WTC11 (cell line): Measurements from ENCODE around the gene BFSP2. TPM values are rescaled to one million over a fixed set of nuclear protein-coding genes. Genes with fewer than 3 reads are reported as not detected.

ENCODE experiments used
- ATAC-seq: fragments of 200-7000 bp; cut with Tn5 transposase; 2 replicates; pipeline ENCODE4 v1.10.0; 2021; ENCODE audit warnings: mild to moderate bottlenecking, moderate library complexity
- CTCF ChIA-PET: fragments of 300-600 bp; sonication (Branson Sonifier 250); formaldehyde crosslinking; loops from one replicate; lab custom pipeline; 2021; ENCODE audit warnings: antibody characterized with exemption; lab: Charles Lee
- POLR2A ChIA-PET: fragments of 350-600 bp; sonication (Branson Sonifier 250); formaldehyde crosslinking; loops from one replicate; lab custom pipeline; 2021; ENCODE audit warnings: antibody characterized with exemption; lab: Charles Lee
- DNase-seq: peaks from one replicate; pipeline ENCODE4 v3.0.0; 2021; ENCODE audit warnings: low spot score
- H3K27ac Mint-ChIP-seq: 2 replicates; pipeline ENCODE4 v1.8.0; 2021; ENCODE audit warnings: mixed read lengths
- H3K27me3 Mint-ChIP-seq: 2 replicates; pipeline ENCODE4 v1.8.0; 2021; ENCODE audit warnings: low read depth, mild to moderate bottlenecking, moderate library complexity, mixed read lengths
- H3K36me3 Mint-ChIP-seq: 2 replicates; pipeline ENCODE4 v1.8.0; 2021; ENCODE audit warnings: mixed read lengths
- H3K4me1 Mint-ChIP-seq: 2 replicates; pipeline ENCODE4 v1.8.0; 2022; ENCODE audit warnings: mixed read lengths
- H3K4me3 Mint-ChIP-seq: 2 replicates; pipeline ENCODE4 v1.8.0; 2021; ENCODE audit warnings: mild to moderate bottlenecking, moderate library complexity, mixed read lengths
- H3K9me3 Mint-ChIP-seq: 2 replicates; pipeline ENCODE4 v1.8.0; 2021; ENCODE audit warnings: mixed read lengths
- ATF2 ChIP-seq: sonication (generic); formaldehyde crosslinking; IDR thresholded peaks from 2 replicates; pipeline ENCODE4 v1.8.1; 2022; ENCODE audit warnings: low read depth, missing genetic modification reagents, borderline replicate concordance
- ATF6 ChIP-seq: sonication (generic); formaldehyde crosslinking; IDR thresholded peaks from 2 replicates; pipeline ENCODE4 v1.8.1; 2023; ENCODE audit warnings: mild to moderate bottlenecking, missing genetic modification reagents
- ELF4 ChIP-seq: sonication (generic); formaldehyde crosslinking; IDR thresholded peaks from 2 replicates; pipeline ENCODE4 v1.8.1; 2022; ENCODE audit warnings: low read depth, mild to moderate bottlenecking, moderate library complexity, missing genetic modification reagents
- ESRRA ChIP-seq: sonication (generic); formaldehyde crosslinking; IDR thresholded peaks from 2 replicates; pipeline ENCODE4 v1.8.1; 2022; ENCODE audit warnings: mild to moderate bottlenecking, missing genetic modification reagents, borderline replicate concordance
- FOXK1 ChIP-seq: sonication (generic); formaldehyde crosslinking; IDR thresholded peaks from 2 replicates; pipeline ENCODE4 v1.8.0; 2022; ENCODE audit warnings: mild to moderate bottlenecking, moderate library complexity, missing genetic modification reagents
- FOXP4 ChIP-seq: sonication (generic); formaldehyde crosslinking; IDR thresholded peaks from 2 replicates; pipeline ENCODE4 v1.8.0; 2022; ENCODE audit warnings: mild to moderate bottlenecking, missing genetic modification reagents
- PREB ChIP-seq: sonication (generic); formaldehyde crosslinking; IDR thresholded peaks from 2 replicates; pipeline ENCODE4 v1.8.1; 2022; ENCODE audit warnings: mild to moderate bottlenecking, missing genetic modification reagents, moderate library complexity, borderline replicate concordance
- PRRX2 ChIP-seq: fragments of 250-450 bp; sonication (Bioruptor Pico); IDR thresholded peaks from 2 replicates; pipeline ENCODE4 v1.8.0; 2021; ENCODE audit warnings: mild to moderate bottlenecking
- SMAD4 ChIP-seq: sonication (generic); formaldehyde crosslinking; IDR thresholded peaks from 2 replicates; pipeline ENCODE4 v1.8.0; 2022; ENCODE audit warnings: mild to moderate bottlenecking, missing genetic modification reagents
- SOX15 ChIP-seq: fragments of 250-450 bp; sonication (Bioruptor Pico); IDR thresholded peaks from 2 replicates; pipeline ENCODE4 v1.9.0; 2021; ENCODE audit warnings: mild to moderate bottlenecking
- SP1 ChIP-seq: sonication (generic); formaldehyde crosslinking; conservative IDR thresholded peaks from 2 replicates; pipeline ENCODE4 v1.8.1; 2022; ENCODE audit warnings: missing genetic modification reagents
- TCF7 ChIP-seq: sonication (generic); formaldehyde crosslinking; IDR thresholded peaks from 2 replicates; pipeline ENCODE4 v1.8.0; 2022; ENCODE audit warnings: mild to moderate bottlenecking, low read depth, missing genetic modification reagents, moderate library complexity
- TEAD4 ChIP-seq: sonication (generic); formaldehyde crosslinking; IDR thresholded peaks from 2 replicates; pipeline ENCODE4 v1.8.0; 2022; ENCODE audit warnings: mild to moderate bottlenecking, missing genetic modification reagents
- ZNF121 ChIP-seq: sonication (generic); formaldehyde crosslinking; IDR thresholded peaks from 2 replicates; pipeline ENCODE4 v1.8.0; 2023; ENCODE audit warnings: missing genetic modification reagents
- ZNF138 ChIP-seq: sonication (generic); formaldehyde crosslinking; conservative IDR thresholded peaks from 2 replicates; pipeline ENCODE4 v1.8.1; 2022; ENCODE audit warnings: mild to moderate bottlenecking, moderate library complexity, missing genetic modification reagents
- ZNF219 ChIP-seq: sonication (generic); formaldehyde crosslinking; IDR thresholded peaks from 2 replicates; pipeline ENCODE4 v1.8.0; 2023; ENCODE audit warnings: missing genetic modification reagents, mild to moderate bottlenecking, borderline replicate concordance
- ZNF423 ChIP-seq: fragments of 250-450 bp; sonication (Bioruptor Pico); IDR thresholded peaks from 2 replicates; pipeline ENCODE4 v2.1.2; 2022; ENCODE audit warnings: mild to moderate bottlenecking, moderate library complexity
- ZNF512 ChIP-seq: sonication (generic); formaldehyde crosslinking; IDR thresholded peaks from 2 replicates; pipeline ENCODE4 v1.8.1; 2022; ENCODE audit warnings: missing genetic modification reagents, borderline replicate concordance
- total RNA-seq: library from RNA; stranded (reverse); gene quantifications from 3 replicates; pipeline ENCODE4 v1.2.3, GENCODE V29; 2021

The BFSP2 gene
- total RNA-seq, 1 experiment from 2014 or later, result not detected

GRCh38 chr3:133457465-133458067 is 57.7 kb downstream of the BFSP2 start:
- POLR2A ChIA-PET, result no interaction called here
- Mint-ChIP-seq H3K36me3 (no peaks in the 10 kb centered on the region), H3K27me3 (no peaks in the 10 kb centered on the region), H3K27ac (no peak overlapping the region), H3K4me1 (peaks cover 30% of the 10 kb centered on the region), H3K4me3 (no peak overlapping the region), H3K9me3 (no peaks in the 10 kb centered on the region)
- CTCF ChIA-PET, result interaction anchor here (1.1 to 1.5 kb wide), 3 partner anchors 10 to 15 kb away, joined by 3 to 7 read pairs (median 5); no protein-coding TSS in a partner anchor
- TF ChIP-seq SP1 (CRISPR knock-in tag) (no peak), SOX15 (CRISPR knock-in tag) (no peak), FOXK1 (CRISPR knock-in tag) (no peak), ZNF423 (CRISPR knock-in tag) (no peak), ELF4 (CRISPR knock-in tag) (no peak)
- ATAC-seq (no peak), DNase-seq (no peak)

- no peaks in the 10 kb centered on the region for H3K9me3 Mint-ChIP-seq
- CTCF ChIA-PET, result interaction anchor here (1.2 kb wide), 1 partner anchor 13 kb away, joined by 5 read pairs; no protein-coding TSS in a partner anchor
- ATAC-seq, result no peak
Observed at GRCh38 chr3:133459400-133459799, 59.5 kb downstream of the BFSP2 start.

More at GRCh38 chr3:133459400-133459799, 59.5 kb downstream of the BFSP2 start:
- TF ChIP-seq ZNF121 (no peak), TCF7 (CRISPR knock-in tag) (no peak), SMAD4 (no peak), ESRRA (CRISPR knock-in tag) (no peak), ZNF512 (CRISPR knock-in tag) (no peak), ZNF219 (CRISPR knock-in tag) (no peak), ZNF138 (CRISPR knock-in tag) (no peak), ATF2 (no peak), SOX15 (CRISPR knock-in tag) (no peak), TEAD4 (CRISPR knock-in tag) (no peak), ATF6 (CRISPR knock-in tag) (no peak), FOXP4 (CRISPR knock-in tag) (no peak), PRRX2 (CRISPR knock-in tag) (no peak), PREB (no peak)
- Mint-ChIP-seq H3K4me1 (peaks cover 29% of the 10 kb centered on the region), H3K27ac (no peak overlapping the region), H3K4me3 (no peak overlapping the region), H3K36me3 (no peaks in the 10 kb centered on the region), H3K27me3 (no peaks in the 10 kb centered on the region)
- POLR2A ChIA-PET, result no interaction called here
- DNase-seq, result no peak
